DMS 273 treated with DMSO at 0.1 percent for 48 hours (cell line): ENCODE measurements around the gene NAMPT.
"Not testable (repeated sequence)": the region's sequence is repeated elsewhere in the genome, so short reads cannot be mapped to it uniquely, and the experiment has no call there.

Experiments used
- DNase-seq: peaks from one replicate; lab custom pipeline; 2025; lab: John Stamatoyannopoulos, UW

The NAMPT gene

GRCh38 chr7:106284714-106285050, at the start of gene NAMPT:
NAMPT (minus strand) TSS chr7:106284983; CDS start chr7:106284884, 99 bp downstream.
- DNase-seq, result no peak

- DNase-seq, result no peak
Observed at GRCh38 chr7:106332201-106332600, 47.4 kb upstream of the NAMPT start.

- DNase-seq, result no peak
Observed at GRCh38 chr7:106331441-106332175, 46.8 kb upstream of the NAMPT start.

- DNase-seq, result no peak
Observed at GRCh38 chr7:106329971-106330733, 45.4 kb upstream of the NAMPT start.

GRCh38 chr7:106329408-106329807, 44.6 kb upstream of the NAMPT start:
- no peak for DNase-seq

GRCh38 chr7:106327538-106328481, 43.0 kb upstream of the NAMPT start:
- DNase-seq, result no peak

- no peak for DNase-seq
Observed at GRCh38 chr7:106326594-106327537, 42.1 kb upstream of the NAMPT start.

GRCh38 chr7:106324509-106324908, 39.7 kb upstream of the NAMPT start:
- DNase-seq, result not testable (repeated sequence)

- DNase-seq, result not testable (repeated sequence)
Observed at GRCh38 chr7:106320254-106320770, 35.5 kb upstream of the NAMPT start.

- no peak for DNase-seq
Observed at GRCh38 chr7:106318482-106318881, 33.7 kb upstream of the NAMPT start.

GRCh38 chr7:106317971-106318370, 33.2 kb upstream of the NAMPT start:
- no peak for DNase-seq

GRCh38 chr7:106316947-106317346, 32.2 kb upstream of the NAMPT start:
- no peak for DNase-seq

- DNase-seq, result no peak
Observed at GRCh38 chr7:106314875-106315274, 30.1 kb upstream of the NAMPT start.

GRCh38 chr7:106313966-106314365, 29.2 kb upstream of the NAMPT start:
- no peak for DNase-seq

GRCh38 chr7:106313456-106313901, 28.7 kb upstream of the NAMPT start:
- no peak for DNase-seq

GRCh38 chr7:106312906-106313305, 28.1 kb upstream of the NAMPT start:
- DNase-seq, result no peak

- no peak for DNase-seq
Observed at GRCh38 chr7:106312099-106312871, 27.5 kb upstream of the NAMPT start.

- no peak for DNase-seq
Observed at GRCh38 chr7:106309362-106309761, 24.6 kb upstream of the NAMPT start.

- no peak for DNase-seq
Observed at GRCh38 chr7:106306256-106306655, 21.5 kb upstream of the NAMPT start.

GRCh38 chr7:106305732-106306131, 20.9 kb upstream of the NAMPT start:
- no peak for DNase-seq
